ENCODE measurements around the gene CHRNA9. TPM values are rescaled to one million over a fixed set of nuclear protein-coding genes. Genes with fewer than 3 reads are reported as not detected.

CHRNA9 gene
- polyA plus RNA-seq, 1 of the 3 experiments (the other 2 are of a cell fraction): 0.05 TPM

- no peak for DNase-seq
- Histone ChIP-seq H3K27ac (ENCODE audit: low read depth in 2 of 2, low read length in 1 of 2) (no peak overlapping the region), H3K4me3 (ENCODE audit: low read depth in 2 of 2, low read length in 1 of 2) (no peak overlapping the region), H3K9ac (no peak overlapping the region), H3K4me1 (ENCODE audit: control insufficient read depth in 1 of 2, insufficient read depth in 2 of 2, low read depth in 1 of 2, low read length in 1 of 2) (no peaks in the 10 kb centered on the region), H3K36me3 (replicated peaks in 1 of 2; ENCODE audit: control insufficient read depth in 1 of 2, insufficient read depth in 2 of 2, low read length in 1 of 2) (no peaks in the 10 kb centered on the region), H3K4me2 (no peak overlapping the region), H3K9me2 (no peaks in the 10 kb centered on the region), H3K9me3 (no peaks in the 10 kb centered on the region), H3K27me3 (ENCODE audit: insufficient read depth) (no peaks in the 10 kb centered on the region), H3F3A (replicated peaks; ENCODE audit: insufficient read depth) (no peaks in the 10 kb centered on the region), H2AFZ (ENCODE audit: low read depth) (no peak overlapping the region), H4K20me1 (ENCODE audit: insufficient read depth) (no peaks in the 10 kb centered on the region), H3K79me2 (ENCODE audit: insufficient read depth) (no peaks in the 10 kb centered on the region)
- 79% methylated on average over 4 of the region's 4 CpGs for WGBS (ENCODE audit: low lambda C conversion rate)
- CTCF ChIA-PET: no interaction called here
- POLR2A ChIA-PET: no interaction called here
- no peak for TF ChIP-seq ZBTB33 (IDR thresholded peaks at IDR 0.05; ENCODE audit: borderline replicate concordance, low read depth)
- no peak for TF ChIP-seq TCF12 (IDR thresholded peaks at IDR 0.05)
- no peak for TF ChIP-seq NRF1 (IDR thresholded peaks at IDR 0.05; ENCODE audit: low read depth, low read length)
- TF ChIP-seq MEF2A (IDR thresholded peaks at IDR 0.05; ENCODE audit: borderline replicate concordance, low read depth): no peak
- TF ChIP-seq GATA2 (CRISPR knock-in tag; IDR thresholded peaks at IDR 0.05): no peak
- TF ChIP-seq FOXJ3 (CRISPR knock-in tag; IDR thresholded peaks at IDR 0.05): no peak
These were observed 60.2 kb downstream of the CHRNA9 start for GRCh38 chr4:40395166-40395900.

GRCh38 chr4:40395908-40396793 is 61.0 kb downstream of the CHRNA9 start:
- CTCF ChIA-PET: no interaction called here
- H3K4me2 ChIP-seq: no peak overlapping the region

More at GRCh38 chr4:40395908-40396793, 61.0 kb downstream of the CHRNA9 start:
- no peaks in the 10 kb centered on the region; a peak in 1 of 4 replicates for H3K4me1 ChIP-seq (ENCODE audit: control insufficient read depth in 1 of 2, insufficient read depth in 2 of 2, low read depth in 1 of 2, low read length in 1 of 2)
- no peaks in the 10 kb centered on the region for H3K79me2 ChIP-seq (ENCODE audit: insufficient read depth)
- POLR2A ChIA-PET: no interaction called here
- H2AFZ ChIP-seq (ENCODE audit: low read depth): no peak overlapping the region
- H3K4me3 ChIP-seq (ENCODE audit: low read depth in 2 of 2, low read length in 1 of 2): no peak overlapping the region
- H3K27me3 ChIP-seq (ENCODE audit: insufficient read depth): no peaks in the 10 kb centered on the region
- no peaks in the 10 kb centered on the region for H3F3A ChIP-seq (replicated peaks; ENCODE audit: insufficient read depth)
- no peaks in the 10 kb centered on the region for H4K20me1 ChIP-seq (ENCODE audit: insufficient read depth)
- H3K9ac ChIP-seq: no peak overlapping the region
- WGBS (ENCODE audit: low lambda C conversion rate): 80% methylated on average over 7 of the region's 7 CpGs
- H3K9me3 ChIP-seq: no peaks in the 10 kb centered on the region
- no peaks in the 10 kb centered on the region for H3K9me2 ChIP-seq
- H3K36me3 ChIP-seq (replicated peaks in 1 of 2; ENCODE audit: control insufficient read depth in 1 of 2, insufficient read depth in 2 of 2, low read length in 1 of 2): no peaks in the 10 kb centered on the region
- DNase-seq: no peak
- no peak for TF ChIP-seq GABPA (IDR thresholded peaks at IDR 0.05; ENCODE audit: low read depth)
- no peak for TF ChIP-seq SMC3 (IDR thresholded peaks at IDR 0.05; ENCODE audit: low read depth, low read length)
- no peak for TF ChIP-seq RAD21 (IDR thresholded peaks at IDR 0.05; ENCODE audit: low read length)
- TF ChIP-seq FOSL2 (IDR thresholded peaks at IDR 0.05; ENCODE audit: borderline replicate concordance, low read depth): no peak
- TF ChIP-seq TAF1 (IDR thresholded peaks at IDR 0.05; ENCODE audit: borderline replicate concordance, low read depth, low read length): no peak
- TF ChIP-seq FOXJ3 (CRISPR knock-in tag; IDR thresholded peaks at IDR 0.05): no peak
- no peak for TF ChIP-seq REST (IDR thresholded peaks at IDR 0.05; ENCODE audit: low read depth, low read length)
- no peak for TF ChIP-seq SIN3A (IDR thresholded peaks at IDR 0.05; ENCODE audit: borderline replicate concordance, low read depth, low read length)
- TF ChIP-seq POLR2AphosphoS5 (IDR thresholded peaks at IDR 0.05; ENCODE audit: low read depth, low read length): no peak
- no peak overlapping the region for H3K27ac ChIP-seq (ENCODE audit: low read depth in 2 of 2, low read length in 1 of 2)
